Subcutaneous abdominal adipose tissue (tissue), 5 donors: Measurements from ENCODE around the gene HOXB4.

Experiments used
- H3K27ac ChIP-seq: one replicate; pipeline ENCODE4 v1.7.0; 2013; ENCODE audit warnings: low read depth, mild to moderate bottlenecking, inconsistent platforms, low read length, moderate library complexity
- H3K27me3 ChIP-seq, 5 donors: one replicate each; pipeline ENCODE4 v1.7.0; 2013; ENCODE audit warnings: low read length in 5 of 5, inconsistent platforms in 1 of 5; ENCODE audit not compliant: control insufficient read depth in 5 of 5, insufficient read depth in 4 of 5
- H3K36me3 ChIP-seq, 5 donors: one replicate each; pipeline ENCODE4 v1.7.0; 2013; ENCODE audit warnings: low read length in 5 of 5; ENCODE audit not compliant: control insufficient read depth in 5 of 5, insufficient read depth in 5 of 5
- H3K4me1 ChIP-seq, 5 donors: one replicate each; pipeline ENCODE4 v1.7.0; 2013; ENCODE audit warnings: low read length in 5 of 5, mild to moderate bottlenecking in 3 of 5, moderate library complexity in 1 of 5; ENCODE audit not compliant: control insufficient read depth in 5 of 5, insufficient read depth in 5 of 5
- H3K4me3 ChIP-seq, 5 donors: one replicate each; pipeline ENCODE4 v1.7.0; 2013; ENCODE audit warnings: low read length in 5 of 5, low read depth in 1 of 5
- H3K9ac ChIP-seq, 5 donors: one replicate each; pipeline ENCODE4 v1.7.0; 2013; ENCODE audit warnings: low read length in 5 of 5, mild to moderate bottlenecking in 4 of 5, moderate library complexity in 3 of 5
- H3K9me3 ChIP-seq, 5 donors: one replicate each; pipeline ENCODE4 v1.7.0; 2013; ENCODE audit warnings: low read length in 5 of 5; ENCODE audit not compliant: control insufficient read depth in 5 of 5
- donor health status: healthy.
- donor health status: healthy.
- donor health status: healthy.
- donor health status: healthy.
- donor health status: healthy.

The HOXB4 gene

GRCh38 chr17:48601539-48602425 is 23.6 kb upstream of the HOXB4 start:
- Histone ChIP-seq H3K4me3 (peak overlapping the region in 2 of 5 donors; percentile 81 to 83), H3K4me1 (peaks cover 0 to 65% (median 60%) of the 10 kb centered on the region in 5 donors), H3K27me3 (no peaks in the 10 kb centered on the region), H3K27ac (no peak overlapping the region), H3K9ac (peak overlapping the region in 1 of 5 donors; percentile 35), H3K9me3 (no peaks in the 10 kb centered on the region), H3K36me3 (no peaks in the 10 kb centered on the region)

- Histone ChIP-seq H3K9ac (peak overlapping the region in 1 of 5 donors; percentile 35), H3K36me3 (peaks cover 0 to 2% (median 0%) of the 10 kb centered on the region in 5 donors), H3K4me3 (no peak overlapping the region), H3K9me3 (no peaks in the 10 kb centered on the region), H3K27ac (no peak overlapping the region), H3K27me3 (no peaks in the 10 kb centered on the region), H3K4me1 (peaks cover 0 to 71% (median 65%) of the 10 kb centered on the region in 5 donors)
Observed at GRCh38 chr17:48601207-48601538, 23.0 kb upstream of the HOXB4 start.

GRCh38 chr17:48600244-48601098 is 22.3 kb upstream of the HOXB4 start:
- Histone ChIP-seq H3K36me3 (peaks cover 0 to 7% (median under 1%) of the 10 kb centered on the region in 5 donors), H3K27me3 (no peaks in the 10 kb centered on the region), H3K27ac (no peak overlapping the region), H3K4me1 (peaks cover 0 to 74% (median 63%) of the 10 kb centered on the region in 5 donors), H3K4me3 (no peak overlapping the region), H3K9me3 (no peaks in the 10 kb centered on the region), H3K9ac (no peak overlapping the region)

- Histone ChIP-seq H3K4me1 (peaks cover 2 to 72% (median 68%) of the 10 kb centered on the region in 5 donors), H3K9ac (no peak overlapping the region)
Observed at GRCh38 chr17:48599354-48599753, 21.2 kb upstream of the HOXB4 start.

DNA sequence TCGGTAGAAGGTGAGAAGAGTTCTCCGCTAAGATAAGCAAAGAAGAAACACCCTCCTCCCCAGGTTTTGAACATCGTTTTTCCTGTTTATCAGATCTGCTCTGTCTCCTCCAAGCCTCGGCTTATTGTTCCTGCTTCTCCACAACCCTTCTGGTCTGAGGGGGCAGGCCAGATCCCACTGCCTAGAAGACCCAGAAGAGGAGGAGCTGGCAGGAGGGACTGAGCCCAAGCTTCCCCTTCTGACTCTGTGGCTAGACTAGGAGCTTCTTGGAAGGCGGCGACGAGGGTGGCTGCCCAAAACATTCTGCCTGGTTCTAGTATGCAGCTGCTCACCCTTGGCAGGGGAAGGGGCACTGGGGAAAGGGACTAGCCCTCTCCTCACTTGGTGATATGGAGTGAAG is 20.6 kb upstream of the HOXB4 start:
- H3K4me3 ChIP-seq = peak overlapping the region in 4 of 5 donors; percentile 60 to 78 (median 74)
- peak overlapping the region in 4 of 5 donors; percentile 65 to 83 (median 76) for H3K9ac ChIP-seq
- H3K4me1 ChIP-seq = peaks cover 6 to 71% (median 69%) of the 10 kb centered on the region in 5 donors
- H3K9me3 ChIP-seq = no peaks in the 10 kb centered on the region
- peak overlapping the region; percentile 79 for H3K27ac ChIP-seq
- peaks cover 0 to 15% (median 7%) of the 10 kb centered on the region in 5 donors for H3K36me3 ChIP-seq
- no peaks in the 10 kb centered on the region for H3K27me3 ChIP-seq

More at GRCh38 chr17:48599354-48599753, 21.2 kb upstream of the HOXB4 start:
- H3K9me3 ChIP-seq = no peaks in the 10 kb centered on the region
- H3K36me3 ChIP-seq = peaks cover 0 to 15% (median 7%) of the 10 kb centered on the region in 5 donors
- no peak overlapping the region for H3K4me3 ChIP-seq
- H3K27me3 ChIP-seq = no peaks in the 10 kb centered on the region
- H3K27ac ChIP-seq = no peak overlapping the region

DNA sequence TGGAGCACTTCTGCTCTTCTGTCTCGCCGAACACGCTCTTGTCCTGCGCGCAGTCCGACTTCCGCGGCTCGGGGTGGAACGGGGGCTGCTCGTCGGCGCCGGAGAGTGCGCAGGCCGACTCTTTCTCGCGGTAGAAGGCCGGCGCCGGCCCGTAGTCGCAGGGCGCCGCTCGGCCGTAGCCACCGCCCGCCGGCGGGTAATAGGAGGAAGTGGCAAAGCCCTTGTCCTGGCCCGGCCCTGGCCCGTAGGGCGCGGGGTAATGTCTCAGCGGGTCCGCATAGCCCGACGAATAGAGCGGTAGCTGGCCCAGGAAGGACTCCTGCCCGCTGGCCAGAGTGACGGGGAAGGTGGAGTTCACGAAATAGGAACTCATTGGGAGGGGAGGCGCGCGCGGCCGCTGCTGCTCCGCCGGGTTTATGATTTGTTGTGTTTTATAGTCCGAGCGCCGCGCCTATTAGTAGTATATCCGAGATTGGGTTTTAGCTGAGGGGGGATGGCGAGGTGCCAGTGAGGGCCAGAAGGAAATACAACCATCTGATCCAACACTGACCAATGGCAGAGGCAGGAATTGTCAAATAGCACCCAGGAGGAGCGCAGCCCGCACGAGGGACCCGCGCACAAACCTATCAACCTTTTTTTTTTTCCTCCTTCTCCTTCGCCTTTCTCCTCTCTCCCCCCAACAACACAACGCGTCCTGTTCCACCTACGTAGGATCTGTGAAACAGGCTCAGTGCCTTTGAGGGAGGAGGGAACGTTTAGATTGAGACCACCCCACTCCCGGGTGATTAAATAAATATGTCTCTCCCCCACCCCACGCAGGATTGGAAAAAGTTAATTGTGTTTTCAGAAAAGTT is 19.9 kb upstream of the HOXB4 start:
- Histone ChIP-seq H3K27me3 (no peaks in the 10 kb centered on the region), H3K27ac (peak overlapping the region; percentile 79), H3K9ac (peak overlapping the region in 4 of 5 donors; percentile 65 to 83 (median 76)), H3K4me3 (peak overlapping the region; percentile 73 to 82 (median 78)), H3K36me3 (peaks cover 0 to 15% (median 7%) of the 10 kb centered on the region in 5 donors), H3K9me3 (no peaks in the 10 kb centered on the region), H3K4me1 (peaks cover 6 to 71% (median 68%) of the 10 kb centered on the region in 5 donors)

- H3K36me3 ChIP-seq = peaks cover 0 to 15% (median 7%) of the 10 kb centered on the region in 5 donors
- H3K4me3 ChIP-seq = peak overlapping the region; percentile 73 to 82 (median 78)
- H3K9me3 ChIP-seq = no peaks in the 10 kb centered on the region
- no peaks in the 10 kb centered on the region for H3K27me3 ChIP-seq
- peak overlapping the region in 4 of 5 donors; percentile 65 to 83 (median 76) for H3K9ac ChIP-seq
- peak overlapping the region; percentile 79 for H3K27ac ChIP-seq
- peaks cover 6 to 70% (median 67%) of the 10 kb centered on the region in 5 donors for H3K4me1 ChIP-seq
Observed at GRCh38 chr17:48597528-48597777, 19.3 kb upstream of the HOXB4 start.

- Histone ChIP-seq H3K4me3 (peak overlapping the region; percentile 73 to 82 (median 78)), H3K27me3 (no peaks in the 10 kb centered on the region), H3K4me1 (peaks cover 6 to 65% (median 61%) of the 10 kb centered on the region in 5 donors), H3K27ac (peak overlapping the region; percentile 79), H3K9ac (peak overlapping the region in 4 of 5 donors; percentile 65 to 83 (median 76)), H3K9me3 (no peaks in the 10 kb centered on the region), H3K36me3 (peaks cover 0 to 15% (median 7%) of the 10 kb centered on the region in 5 donors)
Observed at GRCh38 chr17:48596735-48597527, 18.8 kb upstream of the HOXB4 start.
